GM12878 (cell line): ENCODE results near the gene HPSE2. TPM values are rescaled to one million over a fixed set of nuclear protein-coding genes. Genes with fewer than 3 reads are reported as not detected.

Experiments used
- ATAC-seq: fragments of 200-7000 bp; cut with Tn5 transposase; 3 replicates; pipeline ENCODE4 v1.9.1; 2020; ENCODE audit warnings: mild to moderate bottlenecking, moderate library complexity
- BruUV-seq: library from RNA; stranded (reverse); fragments of 400-500 nt; replicated peaks from 2 replicates; lab custom pipeline; 2021; lab: Mats Ljungman, UMichigan
- CTCF ChIA-PET: fragments of 300-600 bp; sonication (Branson Sonifier 250); formaldehyde crosslinking; extraction: SDS; loops from one replicate; lab custom pipeline; 2021; ENCODE audit warnings: inconsistent platforms; lab: Yijun Ruan, JAX
- POLR2A ChIA-PET: fragments of 350-600 bp; formaldehyde crosslinking; extraction: SDS; loops from one replicate; lab custom pipeline; 2021; ENCODE audit warnings: inconsistent platforms; lab: Charles Lee
- RAD21 ChIA-PET: fragments of 300-600 bp; sonication (Branson Sonifier 250); formaldehyde crosslinking; loops from one replicate; lab custom pipeline; 2023; ENCODE audit warnings: antibody characterized with exemption; ENCODE audit not compliant: unreplicated experiment; lab: Charles Lee
- SMC1A ChIA-PET: fragments of 300-600 bp; sonication (Branson Sonifier 250); formaldehyde crosslinking; loops from one replicate; lab custom pipeline; 2023; ENCODE audit not compliant: unreplicated experiment, uncharacterized antibody; lab: Charles Lee
- DNase-seq: peaks from one replicate; pipeline ENCODE4 v3.0.0-alpha.2; 2011; ENCODE audit warnings: low read depth, low spot score
- FAIRE-seq: peaks from 3 replicates; lab custom pipeline; 2011; peaks lifted over from hg19 to GRCh38; lab: Jason Lieb, UNC
- H2AFZ ChIP-seq: 2 replicates; pipeline ENCODE4 v1.6.0; 2011; ENCODE audit warnings: low read depth, low read length, control low read depth; ENCODE audit not compliant: control insufficient read depth
- H3K27ac ChIP-seq: 2 replicates; pipeline ENCODE4 v1.5.1; 2011; ENCODE audit warnings: control low read depth; ENCODE audit not compliant: control insufficient read depth, insufficient read depth
- H3K27me3 ChIP-seq, 2 experiments: replicated peaks in 1 of 2; 2 replicates each; pipeline versions ENCODE4 v1.6.0 to v1.6.1; 2011; ENCODE audit warnings: low read length in 1 of 2; ENCODE audit not compliant: control insufficient read depth in 2 of 2, insufficient read depth in 2 of 2
- H3K36me3 ChIP-seq, 2 experiments: 2 replicates each; pipeline ENCODE4 v1.5.1; 2011; ENCODE audit warnings: low read length in 1 of 2; ENCODE audit not compliant: control insufficient read depth in 2 of 2, insufficient read depth in 2 of 2
- H3K4me1 ChIP-seq: 2 replicates; pipeline ENCODE4 v1.6.1; 2011; ENCODE audit warnings: mild to moderate bottlenecking, low read length, moderate library complexity, mixed read lengths; ENCODE audit not compliant: control insufficient read depth, insufficient read depth
- H3K4me2 ChIP-seq: 2 replicates; pipeline ENCODE4 v1.6.0; 2011; ENCODE audit warnings: control low read depth; ENCODE audit not compliant: control insufficient read depth, insufficient read depth
- H3K4me3 ChIP-seq: fragments of 200-600 bp; sonication (generic); 2 replicates; pipeline ENCODE4 v1.5.1; 2016
- H3K79me2 ChIP-seq: 2 replicates; pipeline ENCODE4 v1.6.0; 2011; ENCODE audit warnings: low read length; ENCODE audit not compliant: control insufficient read depth, insufficient read depth
- H3K9ac ChIP-seq: 2 replicates; pipeline ENCODE4 v1.8.0; 2011; ENCODE audit warnings: low read length, control low read depth, mixed read lengths; ENCODE audit not compliant: control insufficient read depth, insufficient read depth
- H3K9me3 ChIP-seq: replicated peaks from 3 replicates; pipeline ENCODE4 v1.5.1; 2011; ENCODE audit warnings: mild to moderate bottlenecking, low read length; ENCODE audit not compliant: control insufficient read depth, insufficient read depth
- H4K20me1 ChIP-seq: 2 replicates; pipeline ENCODE4 v1.6.0; 2011; ENCODE audit not compliant: control insufficient read depth, insufficient read depth
- CHD1 ChIP-seq: IDR thresholded peaks from 2 replicates; pipeline ENCODE4 v1.6.1; 2012; ENCODE audit warnings: low read depth, low read length, improper control_type of control experiment
- CHD2 ChIP-seq: IDR thresholded peaks from 2 replicates; pipeline ENCODE4 v1.6.1; 2011; ENCODE audit warnings: low read depth, low read length, improper control_type of control experiment, borderline replicate concordance
- EED ChIP-seq: sonication (generic); IDR thresholded peaks from 2 replicates; pipeline ENCODE4 v1.6.1; 2016; ENCODE audit warnings: antibody characterized with exemption, low read depth
- ELK1 ChIP-seq: IDR thresholded peaks from 2 replicates; pipeline ENCODE4 v1.6.1; 2012; ENCODE audit warnings: low read depth, low read length, improper control_type of control experiment
- EP300 ChIP-seq, 2 experiments: fragments of 150-350 bp in 1 of 2; IDR thresholded peaks; 2 replicates each; pipeline ENCODE4 v1.6.1; 2011 to 2012; ENCODE audit warnings: low read depth in 2 of 2, low read length in 2 of 2, borderline replicate concordance in 1 of 2, improper control_type of control experiment in 1 of 2, inconsistent platforms in 1 of 2; ENCODE audit not compliant: control insufficient read depth in 1 of 2
- HSF1 ChIP-seq: fragments of 150-350 bp; IDR thresholded peaks from 2 replicates; pipeline ENCODE4 v1.6.1; 2014; ENCODE audit warnings: mild to moderate bottlenecking, low read depth, low read length
- NBN ChIP-seq: fragments of 450-650 bp; IDR thresholded peaks from 2 replicates; pipeline ENCODE4 v1.6.1; 2016
- RAD21 ChIP-seq: IDR thresholded peaks from 2 replicates; pipeline ENCODE4 v1.6.1; 2011; ENCODE audit warnings: mild to moderate bottlenecking, low read depth, low read length, moderate library complexity; ENCODE audit not compliant: insufficient read depth
- RB1 ChIP-seq: fragments of 450-650 bp; formaldehyde crosslinking; IDR thresholded peaks from 2 replicates; pipeline ENCODE4 v1.6.1; 2017; ENCODE audit warnings: mild to moderate bottlenecking, borderline replicate concordance
- REST ChIP-seq: IDR thresholded peaks from 2 replicates; pipeline ENCODE4 v1.6.1; 2012; ENCODE audit warnings: mild to moderate bottlenecking, low read depth, low read length
- SKIL ChIP-seq: fragments of 450-650 bp; IDR thresholded peaks from 2 replicates; pipeline ENCODE4 v1.6.1; 2017; ENCODE audit warnings: mild to moderate bottlenecking, low read depth, inconsistent platforms; ENCODE audit not compliant: poor library complexity, severe bottlenecking
- SMAD1 ChIP-seq: fragments of 450-650 bp; IDR thresholded peaks from 2 replicates; pipeline ENCODE4 v1.6.1; 2018; ENCODE audit warnings: mild to moderate bottlenecking, low read depth; ENCODE audit not compliant: partially characterized antibody
- SMARCA5 ChIP-seq: fragments of 450-650 bp; IDR thresholded peaks from 2 replicates; pipeline ENCODE4 v1.6.1; 2017; ENCODE audit warnings: mild to moderate bottlenecking
- SREBF2 ChIP-seq: IDR thresholded peaks from 2 replicates; pipeline ENCODE4 v1.6.1; 2012; ENCODE audit warnings: mild to moderate bottlenecking, low read length
- TCF3 ChIP-seq: IDR thresholded peaks from 2 replicates; pipeline ENCODE4 v1.6.1; 2012; ENCODE audit warnings: low read depth, mild to moderate bottlenecking, low read length, borderline replicate concordance; ENCODE audit not compliant: insufficient read depth
- ZBED1 ChIP-seq: IDR thresholded peaks from 2 replicates; pipeline ENCODE4 v1.6.1; 2016; ENCODE audit warnings: borderline replicate concordance
- in situ Hi-C: fragments of 300-500 bp; cut with MboI; formaldehyde crosslinking; loops from 9 replicates; pipeline ENCODE4 v1.14.3; 2018; ENCODE audit warnings: mixed read lengths
- intact Hi-C: fragments of 100-400 bp; cut with micrococcal nuclease; formaldehyde crosslinking; loops from one replicate; pipeline ENCODE4 v1.14.2; 2022; ENCODE audit not compliant: unreplicated experiment
- polyA plus RNA-seq, 11 experiments: library from polyadenylated mRNA; depleted of rRNA in 4 of 11; unstranded in 6 of 11; stranded (reverse) in 5 of 11; fragments of >200 nt; fragmentation: Nextera tagmentation in 4 of 11; fragmentation: Illumina TruSeq in 1 of 11; extraction: Ambion mirVana in 4 of 11; extraction: Trizol in 1 of 11; gene quantifications; 1 replicate in 1 of 11; 2 replicates in 10 of 11; pipeline versions ENCODE4 v1.2.1 to v1.2.3, GENCODE V29; 2011 to 2016; ENCODE audit warnings: inconsistent platforms in 2 of 11, missing spikeins in 2 of 11, low read depth in 1 of 11
- total RNA-seq, 4 experiments: library from RNA; depleted of rRNA in 3 of 4; stranded (reverse); fragments of >200 nt in 3 of 4; fragmentation: Illumina TruSeq in 1 of 4; extraction: Trizol in 1 of 4; gene quantifications; 2 replicates each; pipeline versions ENCODE4 v1.2.1 to v1.2.3, GENCODE V29; 2013 to 2021

The HPSE2 gene
- total and polyA plus RNA-seq, 10 of the 15 experiments (the other 5 are each of a cell fraction or from before 2014, with no cell fraction given), result 0.06 TPM; not detected in 9

GRCh38 chr10:98569853-98570252 lies 665.8 kb downstream of the HPSE2 start:
- no TSS peak for BruUV-seq
- POLR2A ChIA-PET, result interaction anchor here (0.6 kb wide), 1 partner anchor 19 kb away, joined by 4 read pairs; no protein-coding TSS in a partner anchor
- Histone ChIP-seq H4K20me1 (no peaks in the 10 kb centered on the region), H3K27me3 (no peaks in the 10 kb centered on the region), H2AFZ (no peak overlapping the region), H3K27ac (no peak overlapping the region), H3K36me3 (no peaks in the 10 kb centered on the region), H3K4me2 (no peak overlapping the region), H3K9me3 (no peaks in the 10 kb centered on the region)
- SMC1A ChIA-PET, result no interaction called here
- ATAC-seq (no peak), FAIRE-seq (no peak)
- RAD21 ChIA-PET, result no interaction called here
- CTCF ChIA-PET, result no interaction called here
- in situ Hi-C loops, result no loop called here
- intact Hi-C loops, result no loop called here
- TF ChIP-seq CHD1 (no peak), NBN (no peak), EED (no peak), RAD21 (no peak), SKIL (no peak), TCF3 (no peak), HSF1 (no peak), RB1 (no peak), ELK1 (no peak), SMARCA5 (no peak), SREBF2 (no peak), ZBED1 (no peak), REST (no peak), EP300 (IDR thresholded peaks at IDR 0.05; ENCODE audit: borderline replicate concordance in 1 of 2, control insufficient read depth in 1 of 2, low read depth in 2 of 2, low read length in 2 of 2) (no peak), SMAD1 (no peak), CHD2 (no peak)
- TF ChIP-seq, all 136 proteins: peak for 0
- no peaks in the 10 kb centered on the region for H3K4me1 ChIP-seq
- DNase-seq, result no peak
- no peaks in the 10 kb centered on the region for H3K79me2 ChIP-seq
- no peak overlapping the region for H3K9ac ChIP-seq
- no peak overlapping the region for H3K4me3 ChIP-seq
